Loucy (cell line): ENCODE measurements around the gene TMEM178B.

Source experiments
- H2AFZ ChIP-seq: fragments of 200-600 bp; sonication (generic); 2 replicates; pipeline ENCODE4 v1.6.0; 2016; ENCODE audit warnings: antibody characterized with exemption, mild to moderate bottlenecking, low read length, moderate library complexity
- H3F3A ChIP-seq: fragments of 200-600 bp; 2 replicates; pipeline ENCODE4 v1.6.0; 2016; ENCODE audit warnings: antibody characterized with exemption, low read depth, mild to moderate bottlenecking
- H3K27me3 ChIP-seq: fragments of 200-600 bp; sonication (generic); 2 replicates; pipeline ENCODE4 v1.6.1; 2014; ENCODE audit warnings: low read length, mild to moderate bottlenecking; ENCODE audit not compliant: insufficient read depth, poor library complexity, severe bottlenecking
- H3K36me3 ChIP-seq: fragments of 200-600 bp; sonication (generic); 2 replicates; pipeline ENCODE4 v1.6.1; 2016; ENCODE audit warnings: low read length; ENCODE audit not compliant: insufficient read depth
- H3K4me1 ChIP-seq: fragments of 200-600 bp; sonication (generic); 2 replicates; pipeline ENCODE4 v1.5.1; 2014; ENCODE audit warnings: low read length, mild to moderate bottlenecking; ENCODE audit not compliant: insufficient read depth, poor library complexity, severe bottlenecking
- H3K4me2 ChIP-seq: fragments of 200-600 bp; sonication (generic); 2 replicates; pipeline ENCODE4 v1.6.0; 2014; ENCODE audit warnings: antibody characterized with exemption, low read length, low read depth, mild to moderate bottlenecking; ENCODE audit not compliant: poor library complexity, severe bottlenecking
- H3K4me3 ChIP-seq: fragments of 200-600 bp; sonication (generic); 2 replicates; pipeline ENCODE4 v1.5.1; 2014; ENCODE audit warnings: low read length, mild to moderate bottlenecking, mixed read lengths; ENCODE audit not compliant: poor library complexity, severe bottlenecking
- H3K79me2 ChIP-seq: fragments of 200-600 bp; sonication (generic); 2 replicates; pipeline ENCODE4 v1.6.1; 2014; ENCODE audit warnings: low read length; ENCODE audit not compliant: insufficient read depth
- H3K9ac ChIP-seq: fragments of 200-600 bp; sonication (generic); 2 replicates; pipeline ENCODE4 v1.6.0; 2014; ENCODE audit warnings: mild to moderate bottlenecking, low read depth, low read length, moderate library complexity; ENCODE audit not compliant: poor library complexity, severe bottlenecking
- H3K9me2 ChIP-seq: fragments of 200-600 bp; sonication (generic); replicated peaks from 2 replicates; pipeline ENCODE4 v1.6.1; 2016; ENCODE audit warnings: low read depth, low read length, mixed read lengths
- H3K9me3 ChIP-seq: fragments of 200-600 bp; sonication (generic); 2 replicates; pipeline ENCODE4 v1.6.1; 2014; ENCODE audit warnings: mild to moderate bottlenecking, antibody characterized with exemption, low read length, low read depth; ENCODE audit not compliant: insufficient read depth
- H4K20me1 ChIP-seq: fragments of 200-600 bp; sonication (generic); 2 replicates; pipeline ENCODE4 v1.6.0; 2014; ENCODE audit warnings: antibody characterized with exemption, low read length, mild to moderate bottlenecking; ENCODE audit not compliant: insufficient read depth, poor library complexity, severe bottlenecking
- CTCF ChIP-seq: fragments of 200-600 bp; sonication (generic); conservative IDR thresholded peaks from 2 replicates; pipeline ENCODE4 v1.5.1; 2014; ENCODE audit warnings: mild to moderate bottlenecking, antibody characterized with exemption, low read length
- EZH2phosphoT487 ChIP-seq: fragments of 200-600 bp; IDR thresholded peaks from 2 replicates; pipeline ENCODE4 v1.6.1; 2018; ENCODE audit warnings: antibody characterized with exemption, mild to moderate bottlenecking, moderate library complexity, borderline replicate concordance

TMEM178B gene

GRCh38 chr7:141490474-141490873 lies 416.6 kb downstream of the TMEM178B start:
- Histone ChIP-seq H2AFZ (no peak overlapping the region), H4K20me1 (no peaks in the 10 kb centered on the region), H3K4me1 (no peaks in the 10 kb centered on the region), H3K79me2 (no peaks in the 10 kb centered on the region), H3K36me3 (no peaks in the 10 kb centered on the region), H3K27me3 (no peaks in the 10 kb centered on the region), H3K4me3 (no peak overlapping the region), H3K4me2 (no peak overlapping the region), H3K9ac (no peak overlapping the region), H3K9me3 (no peaks in the 10 kb centered on the region), H3F3A (no peaks in the 10 kb centered on the region), H3K9me2 (0 out of 2 replicates have a peak, but pooled peaks cover 4% of the 10 kb centered on the region)
- TF ChIP-seq CTCF (no peak), EZH2phosphoT487 (no peak)

- Histone ChIP-seq H3K9me3 (no peaks in the 10 kb centered on the region), H2AFZ (no peak overlapping the region), H3K79me2 (no peaks in the 10 kb centered on the region), H4K20me1 (no peaks in the 10 kb centered on the region), H3K4me1 (no peaks in the 10 kb centered on the region), H3K27me3 (no peaks in the 10 kb centered on the region), H3K4me2 (no peak overlapping the region), H3K9me2 (0 out of 2 replicates have a peak, but pooled peaks cover 7% of the 10 kb centered on the region), H3K4me3 (no peak overlapping the region), H3F3A (no peaks in the 10 kb centered on the region), H3K9ac (no peak overlapping the region), H3K36me3 (no peaks in the 10 kb centered on the region)
- TF ChIP-seq CTCF = no peak
- no peak for TF ChIP-seq EZH2phosphoT487
Measured at GRCh38 chr7:141495057-141495456, 421.2 kb downstream of the TMEM178B start.

- H3K9me2 ChIP-seq = 0 out of 2 replicates have a peak, but pooled peaks cover 7% of the 10 kb centered on the region
- no peaks in the 10 kb centered on the region for H3K36me3 ChIP-seq
- no peaks in the 10 kb centered on the region for H3K79me2 ChIP-seq
- TF ChIP-seq CTCF (no peak), EZH2phosphoT487 (no peak)
- no peaks in the 10 kb centered on the region for H3K9me3 ChIP-seq
- H4K20me1 ChIP-seq = no peaks in the 10 kb centered on the region
- H3F3A ChIP-seq = no peaks in the 10 kb centered on the region
- no peak overlapping the region for H3K4me2 ChIP-seq
- no peak overlapping the region for H3K9ac ChIP-seq
- no peaks in the 10 kb centered on the region for H3K4me1 ChIP-seq
- H3K4me3 ChIP-seq = no peak overlapping the region
- H3K27me3 ChIP-seq = no peaks in the 10 kb centered on the region
- no peak overlapping the region for H2AFZ ChIP-seq
Measured at GRCh38 chr7:141497391-141497790, 423.5 kb downstream of the TMEM178B start.
